Measurements from ENCODE around the gene SLX4IP. TPM values are rescaled to one million over a fixed set of nuclear protein-coding genes. Genes with fewer than 3 reads are reported as not detected.

SLX4IP gene
- total and polyA plus RNA-seq, 2 donors (not counting 1 experiment from before 2014, with no cell fraction given), result 2.0 to 8.1 TPM

GRCh38 chr20:10658876-10659632, 223.9 kb downstream of the SLX4IP start:
- H3K27ac Mint-ChIP-seq, result no peak overlapping the region
- 84% methylated on average over 3 of the region's 5 CpGs for WGBS (ENCODE audit: insufficient coverage)

More at GRCh38 chr20:10658876-10659632, 223.9 kb downstream of the SLX4IP start:
- no peak overlapping the region for H3K4me3 Mint-ChIP-seq
- H3K9me3 ChIP-seq (ENCODE audit: control extremely low read depth in 1 of 3, control insufficient read depth in 2 of 3, insufficient read depth in 1 of 3, low read length in 2 of 3), result peaks cover 0 to 4% (median 0%) of the 10 kb centered on the region in 3 donors
- TF ChIP-seq CTCF (IDR thresholded peaks at IDR 0.05) (no peak), EZH2 (IDR thresholded peaks at IDR 0.05; ENCODE audit: borderline replicate concordance, insufficient read depth, low read depth, low read length, poor library complexity, severe bottlenecking) (no peak)
- H3K27me3 Mint-ChIP-seq, result peaks cover 60% of the 10 kb centered on the region
- no peaks in the 10 kb centered on the region for H3K79me2 ChIP-seq (ENCODE audit: control insufficient read depth, insufficient read depth, low read length)
- no peaks in the 10 kb centered on the region for H3K4me1 ChIP-seq (ENCODE audit: control insufficient read depth in 2 of 2, insufficient read depth in 2 of 2, low read length in 2 of 2)
- no peaks in the 10 kb centered on the region for H4K20me1 ChIP-seq (ENCODE audit: control insufficient read depth, insufficient read depth, low read length, poor library complexity, severe bottlenecking)
- H3K9me3 Mint-ChIP-seq (ENCODE audit: insufficient read depth), result no peaks in the 10 kb centered on the region
- H2AFZ ChIP-seq (ENCODE audit: insufficient read depth, low read depth, low read length, poor library complexity, severe bottlenecking), result no peak overlapping the region
- peaks cover 0 to 17% (median 4%) of the 10 kb centered on the region in 4 experiments for H3K27me3 ChIP-seq (replicated peaks in 1 of 4; ENCODE audit: control extremely low read depth in 1 of 4, control insufficient read depth in 3 of 4, insufficient read depth in 4 of 4, low read length in 3 of 4)
- no peaks in the 10 kb centered on the region for H3K36me3 ChIP-seq (replicated peaks in 1 of 2; ENCODE audit: control extremely low read depth in 1 of 2, control insufficient read depth in 1 of 2, extremely low read depth in 1 of 2, insufficient read depth in 2 of 2, low read length in 1 of 2)
- no peak overlapping the region for H3K27ac ChIP-seq (ENCODE audit: low read length in 2 of 2)
- ATAC-seq (ENCODE audit: low read depth) (no peak), DNase-seq (no peak)
- intact Hi-C loops (cut with micrococcal nuclease), result no loop called here
- H3K4me2 ChIP-seq (replicated peaks; ENCODE audit: low read depth, low read length, poor library complexity, severe bottlenecking), result no peak overlapping the region
- ChIA-PET CTCF (no interaction called here), POLR2A (no interaction called here)
- H3K9ac ChIP-seq (ENCODE audit: low read length), result no peak overlapping the region
- H3K4me3 ChIP-seq (ENCODE audit: control extremely low read depth in 1 of 5, extremely low read depth in 1 of 5, insufficient read depth in 1 of 5, low read depth in 2 of 5, low read length in 4 of 5), result no peak overlapping the region
- no peaks in the 10 kb centered on the region for H3K4me1 Mint-ChIP-seq

All from B cell (primary cell).